NCI-H82 treated with DMSO at 0.1 percent for 48 hours (cell line): Measurements from ENCODE around the gene MGAT2.
"Not testable (repeated sequence)": the region's sequence is repeated elsewhere in the genome, so short reads cannot be mapped to it uniquely, and the experiment has no call there.

Experiments
- DNase-seq: peaks from one replicate; lab custom pipeline; 2025; ENCODE audit not compliant: unreplicated experiment; lab: John Stamatoyannopoulos, UW

MGAT2 gene

GRCh38 chr14:49620182-49621113 is at the start of gene MGAT2, which contains the start of gene RPL36AL:
MGAT2 (plus strand) TSS chr14:49620799; CDS start chr14:49621269, 470 bp downstream.
RPL36AL (minus strand) TSS chr14:49620626; CDS start chr14:49619104, 1,522 bp downstream.
- peak; percentile 84 for DNase-seq

GRCh38 chr14:49574038-49574437 is 46.6 kb upstream of the MGAT2 start:
- no peak for DNase-seq

GRCh38 chr14:49578141-49578540 is 42.5 kb upstream of the MGAT2 start:
- DNase-seq, result no peak

- no peak for DNase-seq
Measured at GRCh38 chr14:49579841-49580240, 40.8 kb upstream of the MGAT2 start.

- no peak for DNase-seq
Measured at GRCh38 chr14:49581209-49582112, 39.1 kb upstream of the MGAT2 start.

- DNase-seq, result no peak
Measured at GRCh38 chr14:49582113-49582977, 38.3 kb upstream of the MGAT2 start.

- DNase-seq, result no peak
Measured at GRCh38 chr14:49583629-49584028, 37.0 kb upstream of the MGAT2 start.

GRCh38 chr14:49584058-49584457 is 36.5 kb upstream of the MGAT2 start:
- no peak for DNase-seq

GRCh38 chr14:49584981-49585640 is 35.5 kb upstream of the MGAT2 start:
- not testable (repeated sequence) for DNase-seq

GRCh38 chr14:49585803-49586672 is 34.6 kb upstream of the MGAT2 start, which contains the start of gene RPS29:
RPS29 (minus strand) TSS chr14:49586380; CDS start chr14:49586346, 34 bp downstream.
- peak; percentile 93 for DNase-seq

- peak; percentile 36 for DNase-seq
Measured at GRCh38 chr14:49586673-49587460, 33.7 kb upstream of the MGAT2 start.

- no peak for DNase-seq
Measured at GRCh38 chr14:49589387-49589786, 31.2 kb upstream of the MGAT2 start.

GRCh38 chr14:49593016-49593415 is 27.6 kb upstream of the MGAT2 start:
- DNase-seq, result no peak

- DNase-seq, result no peak
Measured at GRCh38 chr14:49594347-49595091, 26.1 kb upstream of the MGAT2 start.

GRCh38 chr14:49598189-49598484 is 22.5 kb upstream of the MGAT2 start:
- no peak for DNase-seq

- peak; percentile 35 for DNase-seq
Measured at GRCh38 chr14:49598485-49599300, 21.9 kb upstream of the MGAT2 start, which contains the start of gene LRR1. LRR1 (plus strand) TSS chr14:49598940; CDS start chr14:49599021, 81 bp downstream.

- DNase-seq, result no peak
Measured at GRCh38 chr14:49607583-49607982, 13.0 kb upstream of the MGAT2 start.
